HepG2 (cell line): ENCODE data around the gene PITX3. TPM values are rescaled to one million over a fixed set of nuclear protein-coding genes. Genes with fewer than 3 reads are reported as not detected.

Experiments
- ELF1 ChIP-seq: sonication (generic); formaldehyde crosslinking; IDR thresholded peaks from 2 replicates; pipeline ENCODE4 v1.4.0; 2020; ENCODE audit warnings: missing genetic modification reagents
- HOXA3 ChIP-seq: sonication (generic); formaldehyde crosslinking; IDR thresholded peaks from 2 replicates; pipeline ENCODE4 v1.5.0; 2020; ENCODE audit warnings: missing genetic modification reagents
- HOXA5 ChIP-seq: sonication (generic); formaldehyde crosslinking; IDR thresholded peaks from 2 replicates; pipeline ENCODE4 v1.4.0; 2020; ENCODE audit warnings: missing genetic modification reagents
- MAF1 ChIP-seq: sonication (generic); formaldehyde crosslinking; IDR thresholded peaks from 2 replicates; pipeline ENCODE4 v1.5.0; 2020; ENCODE audit warnings: missing genetic modification reagents, borderline replicate concordance
- ZNF556 ChIP-seq: sonication (generic); formaldehyde crosslinking; IDR thresholded peaks from 2 replicates; pipeline ENCODE4 v1.4.0; 2020; ENCODE audit warnings: mild to moderate bottlenecking, missing genetic modification reagents, borderline replicate concordance
- ZNF614 ChIP-seq: IDR thresholded peaks from 2 replicates; pipeline ENCODE4 v1.6.1; 2018; ENCODE audit warnings: missing biosample characterization, missing genetic modification reagents, inconsistent platforms, borderline replicate concordance
- ZNF660 ChIP-seq: sonication (generic); formaldehyde crosslinking; IDR thresholded peaks from 2 replicates; pipeline ENCODE4 v1.5.1; 2020; ENCODE audit warnings: mild to moderate bottlenecking, low read depth, missing genetic modification reagents, borderline replicate concordance
- ZNF782 ChIP-seq: sonication (generic); formaldehyde crosslinking; IDR thresholded peaks from 2 replicates; pipeline ENCODE4 v1.4.0; 2020; ENCODE audit warnings: missing genetic modification reagents, mild to moderate bottlenecking, borderline replicate concordance
- ZNF850 ChIP-seq: sonication (generic); formaldehyde crosslinking; conservative IDR thresholded peaks from 2 replicates; pipeline ENCODE4 v1.9.0; 2021; ENCODE audit warnings: mild to moderate bottlenecking, missing genetic modification reagents
- polyA plus RNA-seq, 8 experiments: library from polyadenylated mRNA; depleted of rRNA in 3 of 8; stranded (reverse) in 7 of 8; unstranded in 1 of 8; fragments of >200 nt; fragmentation: Illumina TruSeq in 4 of 8; extraction: Trizol in 4 of 8; gene quantifications; 2 replicates each; pipeline versions ENCODE4 v1.2.1 to v1.2.3, GENCODE V29; 2011 to 2016; ENCODE audit warnings: low read depth in 4 of 8, missing spikeins in 1 of 8, mixed read lengths in 1 of 8; ENCODE audit not compliant: insufficient read depth in 1 of 8
- total RNA-seq, 5 experiments: library from RNA; depleted of rRNA; stranded (reverse); fragments of >200 nt; fragmentation: Illumina TruSeq; extraction: Trizol; gene quantifications; 2 replicates each; pipeline ENCODE4 v1.2.3, GENCODE V29; 2016; ENCODE audit warnings: low read depth in 1 of 5
- TF ChIP-seq, protein P1 (sequence below): sonication (generic); formaldehyde crosslinking; IDR thresholded peaks from 2 replicates; pipeline ENCODE4 v1.4.0; 2020; ENCODE audit warnings: missing genetic modification reagents
- TF ChIP-seq, protein P2 (sequence below): IDR thresholded peaks from 2 replicates; pipeline ENCODE4 v1.6.1; 2016; ENCODE audit warnings: low read depth
- TF ChIP-seq, protein P3 (sequence below): sonication (generic); formaldehyde crosslinking; IDR thresholded peaks from 2 replicates; pipeline ENCODE4 v1.4.0; 2020; ENCODE audit warnings: mild to moderate bottlenecking, low read depth, missing genetic modification reagents

PITX3 gene
- total and polyA plus RNA-seq, 2 of the 13 experiments (the other 11 are each of a cell fraction or from before 2014, with no cell fraction given) = not detected

DNA sequence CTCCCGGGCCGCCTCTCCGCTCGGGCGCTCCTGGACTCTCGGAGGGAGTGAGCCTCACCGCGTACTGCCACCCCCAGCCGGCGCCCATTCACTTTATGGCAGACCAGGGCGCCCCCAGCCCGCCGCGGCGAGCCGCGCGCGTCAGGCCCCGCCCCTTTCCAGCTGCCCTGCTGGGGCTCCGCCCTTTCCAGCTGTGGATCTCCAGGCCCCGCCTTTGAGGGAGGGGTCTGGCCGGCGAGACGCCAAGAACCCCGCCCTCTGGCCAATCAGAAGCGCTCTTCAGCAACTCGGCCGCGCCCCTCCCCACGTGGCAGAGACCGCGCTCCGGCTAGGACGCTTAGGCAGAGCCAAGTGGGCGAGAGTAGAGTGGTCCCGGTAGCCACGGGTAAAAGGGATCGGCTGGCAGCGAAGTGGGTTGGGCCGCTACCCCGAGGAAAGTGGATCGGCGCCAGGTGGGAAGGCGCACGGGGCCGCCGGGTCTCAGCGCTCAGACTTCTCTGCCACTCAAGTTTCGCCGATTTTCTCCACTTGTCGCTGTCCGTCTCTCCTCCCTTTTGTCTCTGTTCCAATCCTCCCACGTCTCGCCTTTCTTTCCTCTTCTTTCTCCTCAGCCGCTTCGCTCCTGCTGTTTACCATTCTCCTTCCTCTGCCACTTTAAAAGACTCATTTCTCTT, at the start of gene PITX3 (continued):
- TF ChIP-seq, protein P1, sequence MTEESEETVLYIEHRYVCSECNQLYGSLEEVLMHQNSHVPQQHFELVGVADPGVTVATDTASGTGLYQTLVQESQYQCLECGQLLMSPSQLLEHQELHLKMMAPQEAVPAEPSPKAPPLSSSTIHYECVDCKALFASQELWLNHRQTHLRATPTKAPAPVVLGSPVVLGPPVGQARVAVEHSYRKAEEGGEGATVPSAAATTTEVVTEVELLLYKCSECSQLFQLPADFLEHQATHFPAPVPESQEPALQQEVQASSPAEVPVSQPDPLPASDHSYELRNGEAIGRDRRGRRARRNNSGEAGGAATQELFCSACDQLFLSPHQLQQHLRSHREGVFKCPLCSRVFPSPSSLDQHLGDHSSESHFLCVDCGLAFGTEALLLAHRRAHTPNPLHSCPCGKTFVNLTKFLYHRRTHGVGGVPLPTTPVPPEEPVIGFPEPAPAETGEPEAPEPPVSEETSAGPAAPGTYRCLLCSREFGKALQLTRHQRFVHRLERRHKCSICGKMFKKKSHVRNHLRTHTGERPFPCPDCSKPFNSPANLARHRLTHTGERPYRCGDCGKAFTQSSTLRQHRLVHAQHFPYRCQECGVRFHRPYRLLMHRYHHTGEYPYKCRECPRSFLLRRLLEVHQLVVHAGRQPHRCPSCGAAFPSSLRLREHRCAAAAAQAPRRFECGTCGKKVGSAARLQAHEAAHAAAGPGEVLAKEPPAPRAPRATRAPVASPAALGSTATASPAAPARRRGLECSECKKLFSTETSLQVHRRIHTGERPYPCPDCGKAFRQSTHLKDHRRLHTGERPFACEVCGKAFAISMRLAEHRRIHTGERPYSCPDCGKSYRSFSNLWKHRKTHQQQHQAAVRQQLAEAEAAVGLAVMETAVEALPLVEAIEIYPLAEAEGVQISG = 0 out of 2 replicates have a peak, but pooled peaks have one; percentile 17
- TF ChIP-seq ZNF660 (CRISPR knock-in tag) (no peak), ZNF614 (CRISPR knock-in tag) (no peak), ZNF556 (0 out of 2 replicates have a peak, but pooled peaks have one; percentile 54), ZNF782 (CRISPR knock-in tag) (0 out of 2 replicates have a peak, but pooled peaks have one; percentile 16), ELF1 (CRISPR knock-in tag) (no peak), HOXA3 (CRISPR knock-in tag) (peak; percentile 18; the same call in 1 of the 2 replicates), HOXA5 (0 out of 2 replicates have a peak, but pooled peaks have one; percentile 53), MAF1 (CRISPR knock-in tag) (no peak), ZNF850 (CRISPR knock-in tag) (0 out of 2 replicates have a peak, but pooled peaks have one; percentile 62)
- TF ChIP-seq, protein P2, sequence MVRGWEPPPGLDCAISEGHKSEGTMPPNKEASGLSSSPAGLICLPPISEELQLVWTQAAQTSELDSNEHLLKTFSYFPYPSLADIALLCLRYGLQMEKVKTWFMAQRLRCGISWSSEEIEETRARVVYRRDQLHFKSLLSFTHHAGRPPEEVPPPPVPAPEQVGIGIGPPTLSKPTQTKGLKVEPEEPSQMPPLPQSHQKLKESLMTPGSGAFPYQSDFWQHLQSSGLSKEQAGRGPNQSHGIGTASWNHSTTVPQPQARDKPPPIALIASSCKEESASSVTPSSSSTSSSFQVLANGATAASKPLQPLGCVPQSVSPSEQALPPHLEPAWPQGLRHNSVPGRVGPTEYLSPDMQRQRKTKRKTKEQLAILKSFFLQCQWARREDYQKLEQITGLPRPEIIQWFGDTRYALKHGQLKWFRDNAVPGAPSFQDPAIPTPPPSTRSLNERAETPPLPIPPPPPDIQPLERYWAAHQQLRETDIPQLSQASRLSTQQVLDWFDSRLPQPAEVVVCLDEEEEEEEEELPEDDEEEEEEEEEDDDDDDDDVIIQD (CRISPR knock-in tag) = peak; percentile 48; the same call in 1 of the 2 replicates
- TF ChIP-seq, protein P3, sequence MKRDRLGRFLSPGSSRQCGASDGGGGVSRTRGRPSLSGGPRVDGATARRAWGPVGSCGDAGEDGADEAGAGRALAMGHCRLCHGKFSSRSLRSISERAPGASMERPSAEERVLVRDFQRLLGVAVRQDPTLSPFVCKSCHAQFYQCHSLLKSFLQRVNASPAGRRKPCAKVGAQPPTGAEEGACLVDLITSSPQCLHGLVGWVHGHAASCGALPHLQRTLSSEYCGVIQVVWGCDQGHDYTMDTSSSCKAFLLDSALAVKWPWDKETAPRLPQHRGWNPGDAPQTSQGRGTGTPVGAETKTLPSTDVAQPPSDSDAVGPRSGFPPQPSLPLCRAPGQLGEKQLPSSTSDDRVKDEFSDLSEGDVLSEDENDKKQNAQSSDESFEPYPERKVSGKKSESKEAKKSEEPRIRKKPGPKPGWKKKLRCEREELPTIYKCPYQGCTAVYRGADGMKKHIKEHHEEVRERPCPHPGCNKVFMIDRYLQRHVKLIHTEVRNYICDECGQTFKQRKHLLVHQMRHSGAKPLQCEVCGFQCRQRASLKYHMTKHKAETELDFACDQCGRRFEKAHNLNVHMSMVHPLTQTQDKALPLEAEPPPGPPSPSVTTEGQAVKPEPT = no peak
